GM18508 (cell line): ENCODE results near the gene TGM2.

Source experiments
- ATAC-seq: cut with Tn5 transposase; IDR thresholded peaks from one replicate; pipeline ENCODE4 v1.9.1; 2021; ENCODE audit warnings: moderate number of reproducible peaks; ENCODE audit not compliant: insufficient read depth, unreplicated experiment

Gene TGM2

DNA sequence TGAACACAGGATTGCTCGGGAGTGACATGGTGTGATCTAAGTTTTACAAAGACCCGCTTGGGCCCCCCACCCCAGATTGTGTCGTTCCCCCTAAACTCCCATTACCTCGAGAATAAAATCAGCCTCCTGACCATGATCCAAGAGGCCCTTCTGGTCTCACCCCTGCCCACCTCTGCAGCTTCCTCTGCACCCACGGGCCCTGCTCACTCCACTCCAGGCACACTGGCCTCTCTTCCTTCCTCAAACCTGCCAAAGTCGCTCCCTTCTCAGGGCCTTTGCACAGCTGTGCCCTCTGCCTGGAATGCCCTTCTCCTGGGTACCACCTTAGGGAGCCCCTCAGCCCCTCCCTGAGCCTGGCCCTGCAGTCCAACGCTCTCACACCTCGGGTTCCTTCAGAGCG, 17.9 kb downstream of the TGM2 start:
- no peak for ATAC-seq

DNA sequence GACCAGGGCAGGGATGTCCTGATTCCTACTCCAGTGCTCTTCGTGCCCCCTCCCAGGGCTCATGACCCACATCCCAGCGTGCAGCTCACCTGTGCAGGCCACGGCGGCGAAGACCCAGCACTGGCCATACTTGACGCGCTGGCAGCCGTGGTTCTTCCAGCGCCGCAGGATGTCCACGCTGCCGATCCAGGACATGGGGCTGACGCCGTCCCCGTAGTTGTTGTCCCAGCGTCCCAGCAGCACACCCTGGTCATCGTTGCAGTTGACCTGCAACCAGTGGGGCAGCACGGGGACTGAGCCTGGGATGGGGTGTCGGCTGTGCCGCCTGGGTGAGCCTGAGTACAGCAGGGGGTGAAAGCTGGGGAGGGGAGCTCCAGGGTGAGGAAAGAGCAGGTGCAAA, 18.4 kb downstream of the TGM2 start:
- no peak for ATAC-seq

DNA sequence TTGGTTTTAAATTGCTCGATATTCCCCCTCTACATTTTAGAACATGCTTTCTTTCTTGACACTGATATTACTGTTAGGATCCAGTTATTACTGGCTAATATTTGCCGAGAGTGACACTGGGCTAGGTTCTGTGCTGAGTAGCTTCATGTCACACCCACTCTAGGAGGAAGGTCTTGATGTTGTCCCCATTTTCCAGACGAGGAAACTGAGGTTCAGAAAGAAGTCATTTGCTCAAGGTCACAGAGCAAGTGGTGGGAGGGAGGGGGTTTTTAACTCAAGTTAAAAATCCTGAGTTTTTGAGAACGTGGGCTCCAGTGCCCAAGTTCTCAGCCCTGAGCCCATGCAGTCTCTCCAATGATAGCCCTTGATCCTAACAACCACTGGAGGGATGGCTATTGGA, 18.9 kb downstream of the TGM2 start:
- ATAC-seq = no peak

DNA sequence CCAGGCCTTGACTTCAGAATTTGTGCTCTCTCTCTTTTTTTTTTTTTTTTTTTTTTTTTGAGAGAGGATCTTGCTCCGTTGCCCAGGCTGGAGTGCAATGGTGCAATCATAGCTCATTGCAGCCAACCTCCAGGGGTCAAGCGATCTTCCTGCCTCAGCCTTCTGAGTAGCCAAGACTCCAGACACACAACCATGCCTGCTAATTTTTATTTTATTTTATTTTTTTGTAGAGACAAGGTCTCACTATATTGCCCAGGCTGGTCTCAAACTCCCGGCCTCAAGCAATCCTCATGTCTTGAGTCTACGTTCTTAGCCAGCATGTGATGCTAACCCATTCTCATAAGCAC, 19.4 kb downstream of the TGM2 start:
- no peak for ATAC-seq

DNA sequence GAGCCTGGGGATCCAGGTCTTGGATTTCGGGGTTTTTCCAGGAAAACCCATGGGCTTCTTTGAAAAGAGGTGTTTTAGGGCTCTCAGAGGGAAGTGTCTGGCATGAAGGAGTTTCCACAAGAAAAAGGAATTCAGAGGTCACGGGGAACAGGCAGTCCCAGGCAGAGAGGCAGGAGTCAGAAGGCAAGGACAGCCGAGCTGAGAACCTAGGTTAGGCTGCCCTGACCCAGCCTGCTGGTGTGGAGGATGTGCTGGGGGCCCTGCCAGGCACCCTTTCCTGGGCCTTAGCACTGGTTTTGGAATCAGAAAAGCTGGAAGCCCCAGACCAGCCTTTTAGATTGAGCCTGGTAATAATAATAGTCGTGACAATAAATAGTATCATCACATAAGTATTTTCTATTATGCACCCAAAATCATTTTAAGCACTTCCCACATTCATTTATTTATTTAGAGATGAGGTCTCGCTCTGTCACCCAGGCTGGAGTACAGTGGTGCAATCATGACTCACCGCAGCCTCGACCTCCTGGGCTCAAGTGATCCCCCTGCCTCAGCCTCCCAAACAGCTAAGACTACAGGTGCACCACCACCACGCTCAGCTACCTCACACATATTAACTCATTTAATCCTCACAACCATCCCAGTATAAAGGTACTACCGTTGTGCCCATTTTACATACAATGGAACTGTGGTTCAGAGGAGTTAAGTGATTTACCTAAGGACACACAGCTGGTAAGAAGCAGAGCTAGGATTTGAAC, 19.9 kb downstream of the TGM2 start:
- no peak for ATAC-seq

DNA sequence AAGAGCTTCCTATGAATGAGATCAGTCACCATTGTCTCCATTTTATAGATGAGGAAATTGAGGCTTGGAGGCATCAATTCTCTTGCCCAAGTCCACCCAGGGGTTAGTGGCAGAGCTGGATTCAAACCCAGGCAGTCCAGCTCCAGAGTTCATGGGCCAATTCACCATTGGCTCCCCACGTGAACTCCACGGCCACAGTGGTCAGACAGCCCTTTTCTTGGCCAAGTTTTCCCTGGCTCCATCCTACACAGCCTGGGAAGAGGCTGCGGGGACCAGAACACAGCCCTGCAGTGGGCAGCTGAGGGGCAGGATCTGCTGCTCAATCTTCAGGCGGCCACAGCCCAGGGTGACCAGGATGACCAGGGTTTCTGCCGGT, 20.5 kb downstream of the TGM2 start:
- ATAC-seq = no peak

DNA sequence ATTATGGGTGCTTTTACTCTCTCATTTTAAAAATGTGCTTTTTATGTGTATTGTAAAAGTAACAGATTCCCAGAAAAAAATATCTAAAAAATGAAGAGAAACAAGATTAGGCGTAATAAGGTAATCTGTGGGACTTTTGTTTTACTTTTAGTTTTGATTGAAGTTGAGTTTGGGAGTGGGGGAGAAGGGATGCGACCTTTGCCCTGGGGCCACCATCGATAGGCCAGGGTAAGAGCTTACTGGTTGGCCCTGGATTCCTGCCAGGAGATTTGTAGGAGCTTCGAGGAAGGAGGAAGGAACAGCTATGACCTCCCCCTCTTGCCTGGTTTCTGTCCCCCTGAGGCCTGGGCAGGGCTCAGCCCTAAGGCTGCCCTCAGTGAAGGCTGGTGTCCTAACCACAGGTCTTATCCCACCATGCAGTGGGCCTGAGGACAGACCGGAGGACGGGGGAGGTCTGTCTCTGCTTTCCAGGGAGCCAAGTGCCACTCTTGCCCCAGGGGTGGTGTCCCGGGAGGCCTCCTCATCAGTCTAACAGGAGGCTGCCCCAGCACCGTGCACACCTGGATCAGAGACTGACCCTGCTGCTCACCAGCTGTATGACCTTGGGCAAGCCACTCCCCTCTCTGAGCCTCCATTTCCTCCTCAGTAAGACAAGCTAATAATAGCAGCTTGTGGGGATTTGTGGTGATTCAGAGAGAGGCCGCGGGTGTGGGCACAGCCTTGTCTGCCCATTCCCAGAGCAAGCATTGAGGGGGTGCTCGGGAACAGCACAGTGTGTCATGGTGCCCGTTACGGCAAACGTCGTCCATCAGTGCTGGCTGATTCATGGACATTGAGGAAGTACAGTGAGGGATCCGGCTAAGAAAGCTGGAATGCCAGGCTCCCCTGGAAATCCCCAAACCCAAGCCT, 21.2 kb downstream of the TGM2 start:
- ATAC-seq = no peak

DNA sequence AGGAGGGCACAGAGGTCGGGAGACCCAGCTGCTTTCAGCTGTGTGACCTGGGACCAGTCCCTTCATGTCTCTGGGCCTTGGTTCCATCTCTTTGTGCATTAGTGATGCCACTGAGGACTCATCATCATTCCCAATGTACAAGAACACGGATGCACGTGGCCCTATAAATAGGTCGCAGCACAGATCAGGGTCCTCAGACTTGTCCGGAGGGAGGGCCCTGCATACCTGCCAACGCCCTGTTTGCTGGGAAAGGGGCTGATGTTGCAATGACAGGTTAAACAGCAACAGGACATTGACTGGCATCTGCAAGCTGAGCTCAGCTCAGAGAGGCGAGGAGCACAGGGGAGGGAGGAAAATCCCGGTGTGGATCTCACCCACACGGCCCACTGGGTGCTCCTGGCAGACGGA, 21.8 kb downstream of the TGM2 start:
- ATAC-seq = no peak

DNA sequence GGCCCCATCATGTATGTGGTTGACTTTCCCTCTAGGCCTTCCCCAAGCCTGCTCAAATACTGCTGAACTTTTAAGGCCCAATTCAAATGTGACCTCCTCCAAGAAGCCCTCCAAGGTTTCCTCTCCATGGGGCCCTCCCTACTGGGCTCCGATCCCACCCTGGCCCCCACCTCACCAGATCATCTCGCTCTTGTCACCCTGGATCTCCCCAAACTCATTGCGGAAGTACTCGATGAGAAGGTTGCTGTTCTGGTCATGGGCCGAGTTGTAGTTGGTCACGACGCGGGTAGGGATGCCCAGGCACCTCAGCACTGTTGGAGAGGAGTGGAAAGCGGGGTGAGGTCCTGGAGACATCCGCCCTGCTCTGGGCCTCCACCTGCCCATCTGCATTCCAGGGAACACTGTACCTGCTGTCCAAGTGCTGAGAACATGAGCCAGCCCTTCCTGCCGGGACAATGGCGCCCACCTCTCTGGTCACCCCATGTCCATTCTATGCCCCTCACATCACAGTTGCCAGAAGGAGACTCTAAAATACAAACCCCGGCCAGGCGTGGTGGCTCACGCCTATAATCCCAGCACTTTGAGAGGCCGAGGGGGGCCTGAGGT, 23.1 kb downstream of the TGM2 start:
- ATAC-seq = no peak

DNA sequence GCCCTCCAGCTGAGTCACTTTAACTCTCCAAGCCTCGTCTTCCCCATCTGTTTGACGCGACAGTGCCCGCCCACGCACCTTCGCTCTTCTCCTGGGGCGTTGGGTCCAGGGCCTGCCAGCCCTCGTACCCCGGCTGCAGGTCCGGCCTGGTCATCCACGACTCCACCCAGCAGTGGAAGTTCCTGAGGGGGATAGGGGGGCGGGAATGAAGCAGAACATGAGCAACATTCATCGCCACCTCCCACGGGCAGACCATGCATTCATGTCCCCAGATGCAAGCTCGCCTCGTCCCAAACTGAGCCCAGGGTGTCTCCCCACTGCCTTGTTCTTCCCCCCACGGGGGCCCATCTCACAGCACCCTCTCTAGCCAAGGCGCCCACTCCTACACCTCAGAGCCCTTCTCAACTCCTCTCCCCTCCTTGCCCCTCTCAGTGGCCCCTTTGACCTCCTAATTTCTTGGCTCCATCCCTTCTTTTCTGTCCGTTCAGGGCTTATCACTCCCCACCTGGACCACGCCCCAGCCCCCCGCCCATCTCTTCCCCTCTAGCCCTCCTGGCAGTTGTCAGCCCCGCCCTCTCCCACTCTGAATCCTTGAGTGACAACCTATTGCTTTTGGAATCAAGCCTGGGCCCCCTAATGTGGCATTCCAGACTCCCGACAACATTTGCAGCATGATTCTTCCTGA, 23.7 kb downstream of the TGM2 start:
- ATAC-seq = no peak

DNA sequence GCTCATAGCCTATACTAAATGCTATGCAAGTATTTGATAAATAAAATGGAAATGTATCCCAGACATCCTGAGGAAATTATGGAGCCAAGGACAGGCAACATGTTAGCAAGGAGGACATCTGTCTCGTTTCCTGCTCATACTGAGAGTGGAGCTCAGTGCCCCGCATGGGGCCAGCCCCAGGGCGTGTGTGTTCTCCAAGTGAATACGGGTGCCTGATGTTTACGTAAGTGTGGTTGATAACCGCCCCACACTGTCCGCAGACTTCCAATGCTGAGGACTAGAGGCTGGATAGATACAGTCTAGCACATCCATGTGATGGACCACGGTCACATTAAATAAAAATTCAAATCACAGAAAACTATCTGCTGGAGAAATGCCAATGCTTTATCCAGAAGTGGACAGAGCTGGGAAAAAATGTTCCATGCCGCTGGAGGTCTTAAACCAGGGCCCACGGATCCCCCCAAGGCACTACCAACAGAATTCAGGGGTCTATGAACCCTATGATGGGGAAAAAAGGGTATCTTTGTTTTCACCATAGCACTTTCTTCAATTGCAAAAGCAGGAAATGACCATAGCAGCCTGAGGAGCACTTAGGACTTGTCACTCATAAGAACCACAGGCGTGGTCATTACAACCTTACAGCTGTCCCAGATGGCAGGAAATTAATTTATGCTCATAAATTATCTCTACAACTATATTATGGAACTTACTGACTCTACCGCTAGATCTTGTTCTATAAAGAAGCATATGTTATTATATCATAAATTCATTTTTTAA, 24.9 kb downstream of the TGM2 start:
- ATAC-seq = no peak

DNA sequence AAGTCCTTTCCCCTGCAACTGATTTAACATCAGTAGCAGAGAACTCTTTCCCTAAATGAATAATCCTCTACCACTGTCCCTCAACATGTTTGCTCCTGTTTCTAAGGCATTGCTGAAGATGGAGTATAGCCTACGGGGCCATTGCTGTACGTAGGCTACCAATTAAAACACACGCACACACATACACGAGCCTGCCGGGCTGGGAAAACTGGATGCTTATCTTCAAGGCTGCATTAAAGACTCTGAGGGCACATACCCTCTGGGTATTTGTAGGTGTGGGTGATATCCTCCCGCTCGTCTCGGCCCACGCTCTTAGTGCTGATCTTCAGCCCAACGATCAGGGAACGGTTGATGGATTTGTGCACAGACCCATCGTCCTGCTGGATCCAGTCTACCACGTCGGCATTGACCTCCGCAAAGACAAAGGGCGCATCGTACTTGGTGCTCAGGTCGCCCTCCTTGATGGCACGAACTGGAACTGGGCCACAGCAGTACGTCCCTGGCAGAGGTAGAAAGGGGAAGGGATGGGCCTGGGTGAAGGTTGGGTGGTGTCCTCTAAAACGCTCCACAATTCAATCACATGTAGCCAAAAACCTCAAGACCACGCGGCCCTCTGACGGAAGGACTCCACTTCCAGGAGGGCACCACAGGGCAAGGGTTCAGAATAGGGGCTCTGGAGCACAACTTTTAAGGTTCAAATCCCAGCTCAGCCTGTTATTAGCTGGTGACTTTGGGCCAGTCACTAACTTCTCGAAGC, 25.7 kb downstream of the TGM2 start:
- ATAC-seq = no peak

DNA sequence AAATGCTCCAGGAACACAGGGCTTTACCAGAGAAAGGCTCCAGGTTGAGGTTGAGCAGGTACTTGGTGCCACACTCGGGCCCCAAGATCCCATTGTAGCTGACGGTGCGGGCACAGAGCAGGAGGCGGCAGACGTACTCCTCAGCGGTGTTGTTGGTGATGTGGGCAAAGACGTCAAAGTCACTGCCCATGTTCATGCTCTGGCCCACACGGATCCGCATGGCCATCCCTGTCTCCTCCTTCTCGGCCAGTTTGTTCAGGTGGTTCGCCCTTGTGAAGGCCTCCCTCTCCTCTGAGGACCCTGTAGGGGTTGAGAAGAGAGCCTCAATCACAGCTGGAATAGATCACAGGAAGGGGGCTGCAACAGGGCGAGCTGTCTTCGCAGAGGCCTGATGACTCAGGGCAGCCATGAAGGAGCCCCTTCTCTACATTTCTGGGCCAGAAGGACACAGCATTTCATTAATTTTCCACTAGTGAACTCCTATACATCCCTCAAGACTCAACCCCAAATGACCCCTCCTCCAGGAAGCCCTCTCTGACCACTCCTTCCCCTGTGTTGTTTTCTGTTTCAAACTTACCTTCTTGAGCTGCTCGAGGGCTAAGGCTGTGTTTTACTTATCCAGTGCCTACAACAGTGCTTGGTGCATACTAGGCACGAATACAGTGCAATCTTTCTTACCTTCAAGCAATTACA, 26.8 kb downstream of the TGM2 start:
- no peak for ATAC-seq

DNA sequence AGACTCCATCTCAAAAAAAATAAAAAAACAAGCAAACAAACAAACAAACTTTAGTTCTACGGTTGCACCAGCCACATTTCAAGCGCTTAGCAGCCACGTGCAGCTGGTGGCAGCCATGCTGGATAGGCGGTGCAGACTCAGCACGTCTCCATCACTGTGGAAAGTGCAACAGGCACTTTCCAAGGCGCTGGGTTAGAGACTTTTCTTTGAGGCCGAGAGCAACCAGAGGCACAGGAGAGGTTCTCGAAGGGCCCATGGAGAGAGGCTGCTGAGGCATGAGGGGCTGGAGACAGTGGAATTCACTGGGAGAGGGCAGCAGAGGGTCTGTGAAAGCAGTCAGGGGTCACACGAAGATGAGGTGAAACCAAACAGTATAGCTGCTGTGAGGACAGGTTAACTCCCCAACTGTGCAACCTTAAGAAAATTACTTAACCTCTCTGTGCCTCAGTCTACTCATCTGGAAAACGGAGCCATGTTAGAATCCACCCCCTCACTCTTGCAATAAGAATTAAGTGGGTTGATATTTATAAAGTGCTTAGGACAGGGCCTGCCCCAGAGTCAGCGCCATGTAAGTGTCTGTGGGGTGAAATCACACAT, 27.5 kb downstream of the TGM2 start:
- no peak for ATAC-seq

DNA sequence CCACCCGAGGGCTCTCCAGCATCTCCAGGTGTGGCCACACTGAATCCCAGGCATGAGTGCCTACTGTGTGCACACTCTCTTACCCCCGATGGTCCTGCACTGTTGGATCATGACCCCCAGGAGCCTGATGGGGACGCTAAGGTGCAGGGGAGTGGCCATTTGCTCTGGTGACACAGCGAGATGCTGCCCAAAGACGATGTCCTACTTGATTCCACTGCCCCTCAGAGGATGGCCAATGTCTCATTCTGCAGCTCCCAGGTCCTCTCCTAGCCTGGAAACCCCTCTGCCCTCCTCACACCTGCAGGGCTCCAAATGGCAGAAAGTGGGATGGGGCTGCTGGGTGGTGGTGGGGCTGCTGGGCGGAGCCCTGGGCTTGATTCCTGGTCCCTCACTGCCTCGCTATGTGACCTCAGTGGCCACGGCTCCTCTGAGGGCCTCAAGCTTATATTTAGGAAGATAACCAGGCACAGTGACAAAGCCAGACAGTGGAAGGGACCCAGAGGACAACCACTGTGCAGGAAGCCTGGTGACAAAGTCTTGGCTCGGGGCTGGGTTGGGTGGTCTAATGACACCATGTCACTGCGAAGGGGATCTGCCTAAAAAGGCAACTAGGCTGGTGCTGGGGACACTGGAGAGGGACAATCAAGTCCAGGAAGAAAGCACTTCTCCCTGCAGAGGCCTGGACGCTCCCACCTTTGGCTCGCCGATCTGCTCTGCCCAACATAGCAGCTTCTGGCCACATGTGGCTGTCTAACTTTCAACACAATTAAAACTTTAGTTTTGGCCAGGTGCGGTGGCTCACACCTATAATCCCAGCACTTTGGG, 28.4 kb downstream of the TGM2 start:
- ATAC-seq = no peak

DNA sequence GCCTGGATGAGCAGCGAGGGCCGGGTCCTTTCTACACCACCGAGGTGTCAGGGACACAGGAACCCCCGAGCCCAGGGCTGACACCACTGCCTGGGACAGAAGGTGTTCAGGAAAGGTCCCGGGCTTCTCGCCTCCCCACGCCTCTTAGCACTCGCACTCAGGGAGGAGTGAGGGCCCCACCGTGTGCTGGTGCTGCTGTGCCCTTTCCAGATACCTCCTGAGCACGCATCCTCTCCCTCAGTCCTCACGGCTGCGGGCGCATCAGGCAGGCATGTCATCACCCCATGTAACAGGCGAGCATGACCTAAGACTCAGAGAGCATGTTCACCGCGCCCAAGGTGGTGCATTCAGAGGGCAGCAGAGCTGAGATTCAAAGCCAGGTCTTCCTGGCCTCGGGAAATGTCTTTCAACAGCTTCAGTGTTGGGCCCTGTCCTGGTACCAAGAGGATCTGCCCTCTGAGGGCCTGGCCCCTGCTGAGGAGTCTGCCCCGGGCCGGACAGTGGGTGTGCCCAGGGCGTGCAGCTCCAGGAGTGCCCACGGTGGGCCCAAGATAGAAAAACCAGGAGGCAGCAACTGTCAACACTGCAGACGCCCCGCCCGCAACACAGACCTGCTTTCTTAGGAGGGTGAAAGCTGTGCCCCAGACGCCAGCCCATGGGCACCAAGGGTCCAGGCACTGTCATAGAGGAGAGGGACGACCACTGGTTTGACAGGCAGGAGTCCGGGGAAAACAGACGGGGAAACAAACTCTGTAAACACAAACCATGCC, 29.2 kb downstream of the TGM2 start:
- ATAC-seq = no peak

DNA sequence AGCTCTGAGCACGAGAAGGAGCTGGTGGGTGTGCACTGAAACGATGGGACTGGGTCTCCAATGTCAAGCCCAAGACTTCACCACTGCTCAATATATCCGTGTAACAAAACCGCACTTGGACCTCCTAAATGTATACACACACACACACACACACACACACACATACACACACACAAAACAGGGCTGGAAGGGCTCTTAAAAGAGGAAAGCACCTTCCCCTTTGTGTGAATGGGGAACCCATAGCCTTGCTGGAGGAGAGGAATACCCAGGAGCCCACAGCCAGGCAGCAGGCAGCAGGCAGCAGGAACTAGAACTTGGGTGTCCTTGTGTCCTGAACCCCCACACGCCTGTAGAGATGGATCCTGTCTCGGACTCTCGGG, 29.8 kb downstream of the TGM2 start:
- no peak for ATAC-seq
